ENCODE measurements around the gene FLT1.

FLT1 gene

DNA sequence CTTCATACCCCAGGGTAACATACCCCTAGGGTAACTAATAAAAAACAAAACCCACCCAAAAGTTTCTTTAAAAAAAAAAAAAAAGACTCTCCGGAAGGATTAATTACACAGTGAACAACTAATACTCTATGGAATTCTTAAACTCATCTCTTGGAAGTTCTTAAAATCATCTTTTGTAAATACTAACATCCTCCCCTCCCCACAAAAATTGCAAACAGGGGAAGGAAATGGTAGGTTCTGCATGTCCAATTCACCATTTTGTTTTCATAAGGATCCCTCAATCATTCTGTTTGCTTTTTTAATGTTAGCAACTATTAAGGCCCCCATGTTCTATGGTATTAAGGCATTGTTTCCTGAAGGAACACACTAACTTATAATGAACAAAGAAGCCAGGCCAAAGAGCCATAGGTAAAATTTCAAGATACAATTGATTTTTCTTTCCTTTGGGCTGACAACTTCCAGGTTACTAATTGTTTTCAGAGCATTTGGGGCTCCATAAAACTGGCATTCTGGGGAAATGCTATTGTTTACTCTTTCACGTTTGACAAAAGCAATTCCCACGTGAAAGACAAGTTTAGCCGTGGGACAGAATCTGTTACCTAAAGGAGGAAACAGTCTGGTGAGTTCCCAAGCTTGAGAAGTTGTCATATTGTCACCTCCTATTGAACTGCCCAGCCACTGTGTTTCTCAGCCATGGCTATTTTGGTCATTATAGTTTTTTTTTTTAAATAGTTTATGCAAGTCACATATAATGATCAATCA is 107.0 kb downstream of the FLT1 start:
- no peak for DNase-seq (ENCODE audit: low read depth)

DNA sequence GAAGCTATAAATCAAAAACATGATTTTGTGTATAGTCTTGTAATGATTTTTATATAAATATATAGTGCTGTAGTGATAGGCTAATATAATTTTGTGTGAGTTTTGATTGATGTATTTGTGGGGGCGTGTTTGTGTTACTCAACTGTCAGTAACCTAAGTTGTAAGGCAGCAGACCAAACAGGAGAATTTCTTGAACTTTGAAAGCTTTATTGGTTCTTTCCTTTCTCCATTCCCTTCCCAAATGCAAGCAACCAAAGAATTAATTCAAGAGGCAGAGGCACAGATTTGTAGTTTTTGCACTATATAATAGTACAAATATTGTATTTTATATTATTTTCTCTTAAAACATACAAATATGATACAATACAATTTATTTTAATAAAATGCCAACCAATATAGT is 109.6 kb downstream of the FLT1 start:
- no peak for DNase-seq (ENCODE audit: low read depth)

DNA sequence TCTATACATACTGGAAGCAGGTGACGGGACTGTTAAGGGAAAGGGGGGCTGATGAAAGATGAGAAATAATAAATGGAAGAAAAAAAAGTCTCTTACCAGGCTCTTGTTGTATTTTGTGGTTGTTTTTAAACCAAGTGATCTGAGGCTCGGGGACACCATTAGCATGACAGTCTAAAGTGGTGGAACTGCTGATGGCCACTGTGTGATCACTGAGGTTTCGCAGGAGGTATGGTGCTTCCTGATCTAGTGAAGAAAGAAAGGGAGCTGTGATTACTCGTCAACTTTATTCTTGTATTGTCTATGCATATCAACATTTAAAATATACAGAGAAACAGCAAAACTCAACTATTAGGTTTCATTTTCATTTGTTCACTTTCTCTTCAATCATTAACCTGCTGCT is 110.1 kb downstream of the FLT1 start:
- DNase-seq (ENCODE audit: low read depth): no peak

DNA sequence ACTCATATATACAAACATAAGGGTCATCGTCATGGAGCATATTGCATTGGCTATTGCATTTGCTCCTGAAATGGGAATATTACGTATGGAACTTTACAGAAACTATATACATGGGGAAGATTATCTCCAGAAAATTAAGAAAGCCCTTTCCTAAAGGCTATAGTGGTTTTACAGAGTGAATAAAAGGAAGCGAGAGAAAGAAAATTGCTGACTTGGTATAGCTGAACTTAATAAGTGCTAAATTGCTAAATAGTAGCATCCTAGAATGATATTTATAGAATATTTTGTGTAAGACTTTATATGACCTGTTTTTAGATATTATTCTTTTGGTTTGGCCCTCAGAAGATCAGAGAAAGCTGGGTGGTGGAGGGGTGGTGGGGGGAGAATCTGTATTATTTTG is 114.6 kb downstream of the FLT1 start:
- no peak for DNase-seq (ENCODE audit: low read depth)

GRCh38 chr13:28379371-28380083 is 115.4 kb downstream of the FLT1 start:
- DNase-seq (ENCODE audit: low read depth): no peak

GRCh38 chr13:28376604-28377003 is 118.3 kb downstream of the FLT1 start:
- no peak for DNase-seq (ENCODE audit: low read depth)

GRCh38 chr13:28375250-28375930 is 119.5 kb downstream of the FLT1 start:
- DNase-seq (ENCODE audit: low read depth): no peak

GRCh38 chr13:28373810-28374209 is 121.1 kb downstream of the FLT1 start:
- DNase-seq (ENCODE audit: low read depth): no peak

DNA sequence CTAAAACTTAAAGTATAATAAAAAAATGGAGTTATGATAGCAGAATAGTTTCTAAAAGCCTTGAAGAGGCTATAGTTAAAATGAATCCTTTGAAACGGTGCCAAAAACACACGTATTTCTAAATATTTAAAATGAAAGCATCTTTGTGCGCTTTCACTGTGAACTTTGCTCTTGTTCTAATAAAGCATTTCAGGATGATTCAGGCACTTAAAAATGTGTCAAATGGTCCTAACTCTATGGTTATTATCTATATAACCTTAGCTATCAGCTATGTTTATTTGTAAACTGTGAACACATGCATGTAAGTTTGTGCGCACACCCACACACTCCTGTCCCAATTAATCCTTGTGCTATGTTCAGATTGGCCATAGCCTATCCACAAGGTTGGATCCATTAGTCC is 124.5 kb downstream of the FLT1 start:
- no peak for DNase-seq (ENCODE audit: low read depth)

DNA sequence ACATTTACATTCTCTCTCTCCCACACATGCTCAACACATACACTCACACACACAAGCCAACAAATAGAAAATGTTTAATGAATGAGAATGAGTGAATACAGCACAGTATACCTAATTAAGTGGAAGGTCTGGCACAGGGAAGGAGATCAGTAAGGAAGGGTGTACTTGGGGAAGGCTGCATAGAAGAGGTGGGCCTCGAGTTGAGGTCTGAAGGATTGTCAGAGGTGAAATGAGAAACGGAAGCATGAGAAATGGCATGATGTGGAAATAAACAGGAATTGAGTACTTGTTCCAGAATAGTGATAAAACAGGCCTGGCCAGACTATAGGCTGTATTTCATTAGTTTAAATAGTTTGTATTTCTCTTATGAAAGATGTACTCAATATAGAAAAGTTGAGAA is 136.2 kb downstream of the FLT1 start:
- no peak for DNase-seq (ENCODE audit: low read depth)

DNA sequence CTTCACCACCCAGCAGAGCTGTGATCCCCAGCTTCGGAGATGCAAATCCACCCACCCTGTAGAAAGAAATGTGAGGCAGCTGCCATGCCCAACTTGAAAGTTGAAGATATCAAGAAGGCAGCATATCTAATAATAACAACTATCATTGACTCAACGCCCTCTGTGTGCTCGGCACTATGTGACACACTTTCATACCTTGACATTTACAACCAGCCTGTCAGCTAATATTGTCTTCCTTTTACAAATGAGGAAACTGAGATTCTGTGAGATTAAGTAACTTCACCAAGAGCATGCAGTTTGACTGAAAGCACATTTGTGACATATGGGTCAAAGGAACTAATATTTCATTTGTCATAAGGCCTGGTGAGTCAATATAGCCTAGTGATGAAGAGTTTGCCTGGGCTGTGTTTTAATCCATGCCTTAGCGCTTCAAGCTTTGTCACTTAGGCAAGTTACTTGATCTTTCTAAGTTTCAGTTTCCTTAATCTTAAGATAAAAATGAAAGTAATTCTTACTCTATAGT is 137.0 kb downstream of the FLT1 start:
- DNase-seq (ENCODE audit: low read depth): no peak

DNA sequence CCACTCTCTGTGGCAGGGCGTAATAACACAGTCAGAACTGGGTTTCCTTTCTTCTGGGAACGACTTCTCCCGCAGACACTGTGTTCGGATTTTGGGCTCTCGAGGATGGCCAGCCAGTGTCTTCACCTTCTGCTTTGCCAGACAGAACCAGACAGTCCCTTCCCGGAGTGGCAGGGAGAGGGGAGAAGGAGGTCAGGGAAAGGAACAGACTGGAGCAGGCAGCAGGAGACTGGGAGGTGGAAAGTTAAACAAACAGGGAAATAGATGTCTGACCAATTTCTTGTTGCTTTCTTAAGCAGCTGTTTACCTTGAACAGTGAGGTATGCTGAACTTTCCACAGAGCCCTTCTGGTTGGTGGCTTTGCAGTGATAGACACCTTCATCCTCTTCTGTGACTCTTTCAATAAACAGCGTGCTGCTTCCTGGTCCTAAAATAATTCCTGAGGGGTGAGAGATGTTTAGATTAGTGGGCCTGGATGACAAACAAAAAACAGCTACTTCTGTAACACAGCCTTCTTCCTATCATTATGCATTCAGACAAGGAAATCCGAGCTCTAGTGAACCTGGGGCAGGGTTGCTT is 137.6 kb downstream of the FLT1 start:
- DNase-seq (ENCODE audit: low read depth): no peak

GRCh38 chr13:28356561-28357021 is 138.3 kb downstream of the FLT1 start:
- no peak for DNase-seq (ENCODE audit: low read depth)

GRCh38 chr13:28355822-28356371 is 139.0 kb downstream of the FLT1 start:
- no peak for DNase-seq (ENCODE audit: low read depth)

DNA sequence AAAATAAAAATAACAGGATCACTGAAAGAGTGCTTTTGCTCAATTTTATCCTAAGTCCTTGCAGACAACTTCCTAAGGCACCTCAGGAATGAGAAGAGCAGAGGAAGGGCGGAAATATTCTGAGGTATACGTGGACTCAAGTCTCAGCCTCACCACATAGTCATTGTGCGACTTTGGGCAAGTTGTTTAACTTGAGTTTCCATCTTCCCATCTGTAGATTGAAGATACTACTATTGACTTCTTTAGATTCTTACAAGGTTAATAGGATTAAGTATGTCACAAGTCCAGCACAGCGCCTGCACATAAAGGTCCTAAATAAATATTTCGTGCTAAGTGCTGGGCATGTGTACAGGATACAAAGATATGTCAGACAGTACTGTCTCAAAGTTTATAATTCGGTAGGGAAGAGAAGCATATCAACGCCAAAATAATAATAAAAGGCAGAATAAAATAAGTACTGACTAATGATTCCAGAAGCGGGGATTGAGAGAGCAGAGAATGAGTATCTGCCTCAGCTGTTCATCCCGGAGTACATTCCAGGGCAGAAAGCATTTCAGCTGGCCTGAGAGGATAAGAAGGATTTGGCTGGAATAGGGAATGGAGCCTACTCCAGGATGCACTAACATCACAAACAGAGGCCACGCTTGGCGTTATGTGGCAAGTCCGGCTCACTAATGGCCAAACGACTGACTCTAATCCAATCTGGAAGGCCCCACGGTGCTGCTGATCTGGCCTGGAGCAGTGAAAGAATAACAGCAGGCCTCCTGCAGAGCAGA is 139.7 kb downstream of the FLT1 start:
- DNase-seq (ENCODE audit: low read depth): no peak

DNA sequence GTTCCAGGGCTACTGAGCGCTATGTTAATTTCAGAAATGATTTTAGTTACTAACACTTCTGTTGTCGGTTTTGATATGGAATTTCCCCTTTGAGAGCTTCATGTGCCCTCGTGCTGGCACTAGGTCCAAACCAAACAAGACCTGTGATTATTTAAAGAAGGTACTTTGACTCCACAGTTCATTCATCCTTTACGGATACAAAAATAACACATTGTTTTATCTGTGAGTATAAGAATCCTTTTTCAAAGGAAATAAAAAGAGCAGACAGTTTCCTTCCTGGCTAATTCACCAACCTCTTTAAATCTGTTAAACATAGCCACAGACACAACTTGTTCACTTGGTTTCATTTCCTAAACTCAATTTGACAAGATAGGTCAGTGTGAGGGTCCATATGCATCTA is 141.2 kb downstream of the FLT1 start:
- no peak for DNase-seq (ENCODE audit: low read depth)

GRCh38 chr13:28349907-28350654 is 144.8 kb downstream of the FLT1 start:
- DNase-seq (ENCODE audit: low read depth): no peak

DNA sequence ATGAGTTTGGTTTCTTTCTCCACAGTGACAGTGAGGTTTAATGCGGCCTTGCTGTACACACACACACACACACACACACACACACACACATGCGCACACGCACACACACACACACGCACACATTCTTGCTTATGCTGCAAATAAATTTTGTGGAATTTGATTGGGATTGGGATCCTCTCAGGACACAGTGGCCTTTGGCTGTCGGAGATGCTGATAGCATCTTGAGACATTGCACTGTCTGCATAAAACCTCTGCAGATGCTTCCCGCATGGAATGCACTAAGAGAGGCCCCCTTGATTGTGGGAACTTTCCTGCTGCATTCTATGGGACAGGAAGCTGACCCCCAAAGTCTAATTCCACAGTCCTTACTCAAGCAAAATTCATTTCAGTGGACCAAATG is 145.6 kb downstream of the FLT1 start:
- no peak for DNase-seq (ENCODE audit: low read depth)

GRCh38 chr13:28347456-28348371 is 147.2 kb downstream of the FLT1 start:
- no peak for DNase-seq (ENCODE audit: low read depth)

- DNase-seq (ENCODE audit: low read depth): no peak
Observed at GRCh38 chr13:28346154-28346553, 148.8 kb downstream of the FLT1 start.
